Limb (tissue), 2 donors: Measurements from ENCODE around the gene TMEM37.
A peak's percentile ranks its signal among the peaks of the same experiment; 100 is the strongest.
"Not testable (repeated sequence)": the region's sequence is repeated elsewhere in the genome, so short reads cannot be mapped to it uniquely, and the experiment has no call there.

Experiments
- DNase-seq, 2 donors: peaks; one replicate each; pipeline ENCODE4 v3.0.0-alpha.2; 2016; ENCODE audit errors: extremely low spot score in 2 of 2

Gene TMEM37

GRCh38 chr2:119431155-119431975 is at the start of gene TMEM37:
Gene TMEM37, plus strand, starts transcription at chr2:119431854. Its CDS starts 50 bp downstream, at chr2:119431904.
- peak; percentile 48 to 81 for DNase-seq

DNA sequence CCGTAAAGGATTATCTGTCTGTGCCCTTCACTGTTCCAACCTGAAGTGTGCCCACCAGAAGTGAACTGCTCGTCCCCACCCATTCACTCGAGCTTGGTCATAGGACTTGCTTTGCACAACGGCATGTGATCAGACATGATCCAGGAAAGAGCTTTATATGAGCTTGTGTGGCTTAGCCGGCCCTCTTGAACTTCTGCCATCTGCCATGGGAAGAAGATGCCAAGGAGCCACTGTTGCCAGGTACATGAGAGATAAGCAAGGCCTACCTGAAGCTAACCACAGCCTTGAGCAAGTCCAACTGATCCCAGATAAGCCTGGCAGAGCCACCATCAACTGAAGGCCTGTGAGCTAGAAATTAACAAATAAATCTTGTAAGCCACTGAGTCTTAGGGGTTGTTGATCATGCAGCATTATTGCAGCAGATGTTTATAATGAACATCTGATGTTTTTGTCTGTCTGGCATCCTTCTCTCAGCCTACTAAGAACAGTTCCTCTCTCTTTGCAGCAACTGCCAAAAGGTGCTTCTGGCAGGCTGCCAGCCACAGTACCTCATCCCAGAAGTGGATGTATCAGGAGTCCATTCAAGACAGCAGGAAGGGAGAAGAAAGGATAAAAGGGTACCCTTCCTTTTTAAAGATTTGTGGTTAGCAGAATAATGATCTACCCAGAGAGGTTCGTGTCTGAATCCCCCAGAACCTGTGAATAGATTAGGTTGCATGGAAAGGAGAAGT is 48.1 kb upstream of the TMEM37 start:
- DNase-seq: no peak

- no peak for DNase-seq
Observed at GRCh38 chr2:119384971-119385370, 46.7 kb upstream of the TMEM37 start.

GRCh38 chr2:119385466-119385865 is 46.2 kb upstream of the TMEM37 start:
- no peak for DNase-seq

DNA sequence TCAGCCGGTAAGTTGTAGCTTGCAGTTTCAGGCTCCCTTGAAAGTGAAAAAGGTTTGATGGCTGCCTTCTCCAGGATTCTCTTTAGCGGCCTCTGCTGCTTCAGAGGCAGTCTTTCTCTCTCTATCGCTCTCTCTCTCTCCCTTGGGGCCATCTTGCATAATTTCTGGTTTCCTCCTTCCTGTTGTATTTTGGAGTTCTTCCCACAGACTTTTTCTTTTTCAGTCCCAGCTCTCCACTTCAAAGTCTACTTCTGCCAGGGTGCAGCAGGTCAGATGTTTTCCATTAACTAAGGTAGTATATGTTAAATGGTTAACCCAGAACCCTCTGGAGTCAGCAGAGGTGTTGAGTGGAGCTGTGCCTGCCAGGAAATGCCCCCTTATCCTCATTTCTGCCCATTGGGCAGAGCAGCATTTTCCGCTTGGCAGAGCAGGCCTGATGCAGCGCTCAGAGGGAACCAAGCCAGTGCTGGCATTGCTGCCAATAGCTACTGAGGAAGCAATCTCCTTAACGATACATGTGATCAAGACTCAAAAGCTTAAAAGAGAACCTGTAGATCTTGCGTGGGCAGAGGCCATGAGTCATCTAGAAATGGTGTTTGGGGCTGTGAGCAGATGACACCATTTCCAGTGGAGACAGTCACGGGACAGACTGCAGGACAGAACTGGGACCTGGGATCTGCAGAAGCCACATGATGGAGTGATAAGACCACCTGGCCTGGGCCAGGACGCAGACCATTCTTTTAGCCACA is 44.1 kb upstream of the TMEM37 start:
- DNase-seq: peak in 1 of 2 donors; percentile 42

DNA sequence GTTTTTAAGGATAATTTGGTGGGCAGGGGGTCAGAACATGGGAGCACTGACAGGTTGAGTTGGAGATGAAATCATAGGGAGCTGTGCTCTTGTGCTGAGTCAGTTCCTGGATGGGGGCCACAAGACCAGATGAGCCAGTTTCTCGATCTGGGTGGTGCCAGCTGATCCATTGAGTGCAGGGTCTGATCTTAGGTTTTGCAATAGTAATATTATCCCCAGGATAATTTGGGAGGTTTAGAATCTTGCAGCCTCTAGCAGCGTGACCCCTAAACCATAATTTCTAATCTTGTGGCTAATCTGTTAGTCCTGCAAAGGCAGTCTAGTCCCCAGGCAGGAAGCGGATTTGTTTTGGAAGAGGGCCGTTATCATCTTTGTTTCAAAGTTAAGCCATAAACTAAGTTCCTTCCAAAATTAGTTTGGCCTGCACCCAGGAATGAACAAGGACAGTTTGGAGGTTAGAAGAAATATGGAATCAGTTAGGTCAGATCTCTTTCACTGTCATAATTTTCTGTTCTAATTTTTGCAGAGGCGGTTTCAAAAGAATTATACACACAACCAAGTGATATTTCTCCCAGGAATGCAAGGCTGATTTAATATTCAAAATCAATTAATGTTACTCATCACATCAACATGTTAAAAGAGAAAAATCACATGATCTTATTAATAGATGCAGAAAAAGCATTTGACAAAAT is 41.9 kb upstream of the TMEM37 start:
- no peak for DNase-seq

DNA sequence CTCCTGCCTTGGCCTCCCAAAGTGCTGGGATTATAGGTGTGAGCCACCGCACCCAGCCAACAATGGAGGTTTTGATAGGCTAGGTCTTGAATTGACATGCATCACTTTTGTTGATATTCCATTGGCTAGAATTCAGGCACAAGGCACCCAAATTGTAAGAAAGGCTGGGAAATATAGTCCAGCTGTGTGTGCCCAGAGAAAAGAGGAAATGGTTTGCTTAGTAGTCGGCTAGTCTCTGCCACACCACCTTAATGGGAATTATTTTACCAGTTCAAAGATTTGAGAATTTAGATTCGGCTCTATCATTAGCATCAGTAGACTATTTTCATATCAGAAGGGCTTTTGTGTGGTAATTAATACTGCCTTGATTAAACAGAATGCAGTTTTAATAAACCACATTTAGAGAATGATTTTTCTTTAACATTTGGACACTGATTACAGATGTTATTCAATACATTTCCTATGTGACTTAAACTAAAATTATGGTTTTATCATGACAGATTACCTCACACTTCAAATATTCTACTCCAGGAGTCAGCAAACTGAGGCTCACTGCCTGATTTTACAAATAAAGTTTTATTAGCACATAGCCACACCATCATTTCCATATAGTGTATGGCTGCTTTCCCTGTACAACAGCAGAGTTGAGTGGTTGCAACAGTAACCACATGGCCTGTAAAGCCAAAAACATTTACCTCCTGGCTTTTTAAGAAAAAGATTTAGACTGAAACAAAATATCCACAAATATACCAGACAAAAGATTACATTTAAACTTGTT is 37.5 kb upstream of the TMEM37 start:
- no peak for DNase-seq

GRCh38 chr2:119397196-119397595 is 34.5 kb upstream of the TMEM37 start:
- DNase-seq: no peak

- DNase-seq: no peak
Observed at GRCh38 chr2:119402106-119402505, 29.5 kb upstream of the TMEM37 start.

- DNase-seq: no peak
Observed at GRCh38 chr2:119402645-119403560, 28.8 kb upstream of the TMEM37 start.

DNA sequence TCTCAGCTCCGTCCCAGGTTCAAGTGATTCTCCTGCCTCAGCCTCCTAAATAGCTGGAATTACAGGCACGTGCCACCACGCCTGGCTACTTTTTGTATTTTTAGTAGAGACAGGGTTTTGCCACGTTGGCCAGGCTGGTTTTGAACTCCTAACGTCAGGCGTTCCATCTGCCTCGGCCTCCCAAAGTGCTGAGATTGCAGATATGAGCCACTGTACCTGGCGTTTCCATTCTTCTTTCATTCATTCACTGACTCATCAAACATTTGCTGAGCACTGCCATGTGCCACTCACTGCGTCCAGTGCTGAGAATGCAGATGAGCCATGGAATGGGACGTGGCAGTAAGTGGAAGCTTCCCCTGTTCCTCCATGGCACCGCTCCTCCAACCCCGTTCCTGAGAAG is 28.0 kb upstream of the TMEM37 start:
- DNase-seq: not testable (repeated sequence)

DNA sequence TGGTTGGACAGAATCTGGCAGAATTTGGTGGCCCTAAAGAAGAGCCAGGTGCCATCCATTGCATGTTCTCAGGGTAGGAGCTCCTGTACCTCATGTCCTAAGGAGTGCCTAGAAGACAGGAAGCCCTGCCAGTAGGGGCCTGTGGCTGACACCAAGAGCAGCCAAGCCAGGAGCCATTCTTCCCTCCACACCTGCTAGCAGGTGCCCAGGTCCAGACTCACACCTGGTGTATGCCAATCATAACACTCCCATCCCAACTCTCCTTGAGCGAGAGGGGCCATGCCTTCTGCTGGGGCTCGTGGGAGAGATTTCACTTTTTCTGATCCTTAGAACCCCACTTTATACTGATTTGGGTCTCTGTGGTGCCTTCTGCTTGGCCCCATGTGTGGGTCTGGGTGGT is 26.5 kb upstream of the TMEM37 start:
- no peak for DNase-seq

DNA sequence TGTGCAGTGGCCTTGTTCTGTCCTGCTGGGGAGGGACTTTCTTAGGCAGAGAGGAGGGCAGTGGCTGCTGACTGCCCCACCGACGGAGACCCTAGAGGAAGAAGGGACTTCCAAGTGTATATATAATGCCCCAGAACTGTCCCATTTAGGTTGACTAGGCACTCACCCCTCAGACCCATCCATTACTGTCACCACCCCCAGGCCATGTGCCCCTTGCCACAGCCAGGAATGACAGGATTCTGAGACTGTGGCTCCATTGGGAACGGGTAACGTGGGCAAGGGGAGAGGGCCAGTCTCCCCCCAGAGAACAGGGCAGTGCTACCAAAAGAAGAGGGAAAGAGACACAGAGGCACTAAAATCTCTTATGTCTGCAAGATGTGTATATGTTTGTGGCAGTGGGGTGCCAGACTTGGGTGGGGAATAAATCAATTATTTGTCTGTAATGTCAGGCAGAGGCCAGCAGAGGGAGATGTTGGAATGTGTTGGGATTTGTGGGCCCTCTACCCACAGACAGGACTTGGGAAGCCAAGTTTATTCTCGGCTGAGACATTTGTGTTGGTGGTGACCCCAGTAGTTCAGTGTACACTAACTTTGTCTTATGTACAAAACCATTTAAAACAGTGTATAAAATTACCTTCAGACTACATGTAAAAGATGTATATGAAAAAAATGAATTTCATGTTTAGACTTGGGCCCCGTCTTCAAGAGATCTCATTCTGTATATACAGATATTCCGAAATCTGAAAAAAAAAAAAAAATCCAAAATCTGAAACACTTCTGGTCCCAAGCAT is 24.0 kb upstream of the TMEM37 start:
- peak; percentile 39 to 63 for DNase-seq

DNA sequence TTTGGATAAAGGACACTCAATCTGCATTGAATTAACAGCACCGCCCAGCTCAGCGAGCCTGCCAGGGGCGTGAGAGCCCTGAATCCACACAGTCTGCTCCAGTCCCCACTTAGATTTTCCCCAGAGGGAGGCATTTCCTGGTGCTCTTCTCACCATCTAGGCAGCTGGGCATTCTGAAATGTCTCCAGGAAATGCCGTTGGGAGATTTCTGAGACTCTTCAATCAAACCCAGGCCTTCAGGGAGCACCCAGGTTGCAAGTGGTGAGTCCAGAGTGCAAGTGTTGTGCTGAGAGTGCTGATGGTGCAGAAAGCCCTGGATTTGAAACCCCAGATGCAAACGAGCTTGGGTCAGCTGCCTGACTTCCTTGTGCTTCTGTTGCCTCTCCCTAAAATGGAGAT is 23.4 kb upstream of the TMEM37 start:
- DNase-seq: no peak

DNA sequence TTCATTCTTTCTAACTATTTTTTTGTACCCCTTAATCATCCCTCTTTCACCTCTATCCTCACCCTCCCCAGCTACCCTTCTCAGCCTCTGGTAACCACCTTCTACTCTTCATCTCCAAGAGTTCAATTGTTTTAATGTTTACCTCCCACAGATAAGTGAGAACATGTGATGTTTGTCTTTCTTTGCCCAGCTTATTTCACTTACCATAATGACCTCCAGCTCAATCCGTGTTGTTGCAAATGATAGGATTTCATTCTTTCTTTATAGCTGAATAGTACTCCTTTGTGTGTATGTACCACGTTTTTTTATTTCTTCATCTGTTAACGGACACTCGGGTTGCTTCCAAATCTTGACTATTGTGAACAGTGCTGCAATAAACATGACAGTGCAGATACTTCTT is 22.1 kb upstream of the TMEM37 start:
- DNase-seq: no peak

DNA sequence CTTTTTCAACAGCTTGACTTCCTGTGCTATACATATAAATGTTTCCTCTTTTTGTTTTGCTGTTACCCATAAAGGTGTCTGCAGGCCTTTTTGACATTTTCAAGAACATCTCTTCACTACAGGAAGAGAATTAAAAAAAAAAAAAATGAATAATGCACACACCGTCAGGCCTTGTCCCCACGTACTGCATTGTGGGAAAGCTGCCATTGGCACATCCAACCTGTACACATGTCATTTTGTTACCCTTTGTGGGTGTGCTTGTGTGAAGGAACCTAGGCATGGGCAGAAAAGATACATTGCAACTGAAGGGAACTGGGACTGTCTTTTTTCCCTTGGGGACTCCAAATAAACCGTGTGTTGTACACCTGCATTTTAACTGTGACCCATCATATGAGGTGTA is 16.8 kb upstream of the TMEM37 start:
- no peak for DNase-seq

DNA sequence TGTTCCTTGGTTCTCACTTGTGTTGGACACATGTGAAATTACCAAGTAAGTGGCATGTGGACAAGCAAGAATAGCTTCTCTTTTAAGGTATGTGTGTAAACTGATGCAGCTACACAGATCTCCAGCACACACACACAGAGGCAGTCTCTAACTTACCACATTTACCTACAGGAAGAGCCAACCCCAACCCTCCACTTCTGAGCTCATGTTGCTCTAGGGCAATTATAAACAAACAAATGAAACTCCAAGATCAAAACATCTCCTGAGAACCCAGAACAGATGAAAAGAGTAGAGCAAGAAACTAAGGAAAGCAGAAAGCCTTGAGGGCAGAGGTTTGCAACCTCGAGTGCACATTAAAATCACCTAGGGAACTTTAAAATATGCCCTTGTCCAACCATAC is 16.0 kb upstream of the TMEM37 start:
- DNase-seq: no peak

- DNase-seq: no peak
Observed at GRCh38 chr2:119416299-119416923, 15.2 kb upstream of the TMEM37 start.
